ENCODE results near the gene TUBB1.

DNA sequence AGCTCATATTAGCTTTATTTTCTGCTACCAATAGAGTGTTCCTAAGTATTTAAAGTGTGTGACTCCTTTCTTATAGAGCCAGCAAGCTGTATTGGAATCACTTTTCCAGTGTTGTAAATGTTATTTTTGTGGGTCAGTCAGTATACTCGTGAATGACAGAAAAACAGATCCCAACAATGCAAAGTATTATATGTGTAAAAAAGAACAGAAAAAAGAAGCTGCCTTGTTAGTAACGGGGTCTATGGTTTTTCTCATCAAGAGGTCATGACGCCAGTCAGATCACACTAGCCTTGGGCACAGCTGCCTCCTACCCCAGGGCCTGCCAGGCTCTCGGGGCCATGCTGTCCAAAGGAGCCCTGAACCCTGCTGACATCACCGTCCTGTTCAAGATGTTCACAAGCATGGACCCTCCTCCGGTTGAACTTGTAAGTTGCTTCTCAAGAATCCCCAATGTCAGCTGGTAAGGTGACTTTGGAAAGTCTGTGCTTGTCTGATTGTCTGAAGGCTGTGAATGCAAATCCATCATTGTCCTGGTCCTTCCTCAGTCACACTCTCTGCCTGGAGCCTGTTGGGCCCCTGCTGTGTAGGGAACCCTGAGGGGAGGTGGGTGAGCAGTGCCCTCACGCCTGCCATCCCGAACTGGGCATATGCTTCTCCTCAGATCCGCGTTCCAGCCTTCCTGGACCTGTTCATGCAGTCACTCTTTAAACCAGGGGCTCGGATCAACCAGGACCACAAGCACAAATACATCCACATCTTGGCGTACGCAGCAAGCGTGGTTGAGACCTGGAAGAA, 28.4 kb upstream of the TUBB1 start:
- TF ChIP-seq CTCF (optimal IDR thresholded peaks at IDR 0.05 in 1 of 3, IDR thresholded peaks at IDR 0.05 in 1 of 3, conservative IDR thresholded peaks at IDR 0.05 in 1 of 3; ENCODE audit: extremely low read depth in 1 of 3, insufficient read depth in 2 of 3, low read length in 3 of 3), result no peak
- no peak for TF ChIP-seq EZH2 (IDR thresholded peaks at IDR 0.05; ENCODE audit: low read length)

Measured in keratinocyte (primary cell).